Gastrocnemius medialis (tissue), 4 donors: ENCODE results near the gene BNC2.

ENCODE experiments used
- CTCF ChIP-seq, 5 experiments: fragments of 450-650 bp in 3 of 5; fragments of 200-600 bp in 2 of 5; sonication (generic) in 2 of 5; IDR thresholded peaks in 4 of 5; conservative IDR thresholded peaks in 1 of 5; 1 replicate in 4 of 5; 2 replicates in 1 of 5; pipeline ENCODE4 v1.5.1; 2016 to 2019; ENCODE audit warnings: antibody characterized with exemption in 5 of 5, mild to moderate bottlenecking in 3 of 5, moderate library complexity in 3 of 5
- POLR2A ChIP-seq, 2 donors: fragments of 450-650 bp; IDR thresholded peaks; one replicate each; pipeline ENCODE4 v1.6.1; 2017; ENCODE audit warnings: antibody characterized with exemption in 2 of 2, mild to moderate bottlenecking in 2 of 2, moderate library complexity in 2 of 2

- no peak for TF ChIP-seq CTCF (IDR thresholded peaks at IDR 0.05 in 4 of 5, conservative IDR thresholded peaks at IDR 0.05 in 1 of 5)
- no peak for TF ChIP-seq POLR2A (IDR thresholded peaks at IDR 0.05)
Observed at GRCh38 chr9:16773116-16773515, 97.4 kb downstream of the BNC2 start.
